Fibroblast of lung (primary cell): Measurements from ENCODE around the gene ZC3H10. TPM values are rescaled to one million over a fixed set of nuclear protein-coding genes. Genes with fewer than 3 reads are reported as not detected.

Source experiments
- DNase-seq, 2 donors: peaks; one replicate each; pipeline versions ENCODE4 v3.0.0 to v3.0.0-alpha.2; 2010; ENCODE audit warnings: low read depth in 2 of 2
- H2AFZ ChIP-seq: 2 replicates; pipeline ENCODE4 v1.5.1; 2012; ENCODE audit warnings: low read length, control low read depth, inconsistent platforms
- H3K27ac ChIP-seq: 2 replicates; pipeline ENCODE4 v1.5.1; 2011; ENCODE audit warnings: low read length, control low read depth; ENCODE audit not compliant: insufficient read depth
- H3K27me3 ChIP-seq: 2 replicates; pipeline ENCODE4 v1.5.1; 2011; ENCODE audit warnings: mild to moderate bottlenecking, low read length; ENCODE audit not compliant: control insufficient read depth, insufficient read depth
- H3K36me3 ChIP-seq: 2 replicates; pipeline ENCODE4 v1.5.1; 2011; ENCODE audit warnings: low read length; ENCODE audit not compliant: control insufficient read depth, insufficient read depth
- H3K4me1 ChIP-seq: 2 replicates; pipeline ENCODE4 v1.5.1; 2011; ENCODE audit warnings: low read length; ENCODE audit not compliant: control insufficient read depth, insufficient read depth; ENCODE audit errors: extremely low read depth
- H3K4me2 ChIP-seq: 2 replicates; pipeline ENCODE4 v1.5.1; 2011; ENCODE audit warnings: low read length, control low read depth; ENCODE audit not compliant: insufficient read depth; ENCODE audit errors: extremely low read depth
- H3K4me3 ChIP-seq, 4 experiments: fragments of 200-600 bp in 1 of 4; sonication (generic) in 1 of 4; replicated peaks in 1 of 4; 2 replicates each; pipeline ENCODE4 v1.5.1; 2011 to 2016; ENCODE audit warnings: low read length in 4 of 4, low read depth in 3 of 4, mild to moderate bottlenecking in 3 of 4, control low read depth in 2 of 4, inconsistent platforms in 1 of 4, mixed read lengths in 1 of 4; ENCODE audit not compliant: insufficient read depth in 1 of 4; ENCODE audit errors: control extremely low read depth in 1 of 4
- H3K79me2 ChIP-seq: 2 replicates; pipeline ENCODE4 v1.5.1; 2012; ENCODE audit warnings: mild to moderate bottlenecking, low read length, inconsistent platforms; ENCODE audit not compliant: control insufficient read depth, insufficient read depth
- H3K9ac ChIP-seq: 2 replicates; pipeline ENCODE4 v1.5.1; 2011; ENCODE audit warnings: mild to moderate bottlenecking, low read length, control low read depth; ENCODE audit not compliant: insufficient read depth
- H3K9me3 ChIP-seq: 2 replicates; pipeline ENCODE4 v1.5.1; 2012; ENCODE audit warnings: low read depth, low read length; ENCODE audit not compliant: control insufficient read depth, insufficient read depth
- H4K20me1 ChIP-seq: 2 replicates; pipeline ENCODE4 v1.5.1; 2011; ENCODE audit warnings: low read length; ENCODE audit not compliant: control insufficient read depth, insufficient read depth; ENCODE audit errors: extremely low read depth
- EZH2 ChIP-seq: IDR thresholded peaks from 2 replicates; pipeline ENCODE4 v1.5.1; 2012; ENCODE audit warnings: low read length, control low read depth, mild to moderate bottlenecking; ENCODE audit errors: missing control alignments
- polyA plus RNA-seq, 2 donors: library from polyadenylated mRNA; depleted of rRNA in 1 of 2; stranded (reverse) in 1 of 2; unstranded in 1 of 2; fragments of >200 nt; gene quantifications; 2 replicates each; pipeline ENCODE4 v1.2.1, GENCODE V29; 2011 to 2012; ENCODE audit warnings: missing spikeins in 1 of 2
- total RNA-seq: library from RNA; depleted of rRNA; stranded (reverse); fragments of >200 nt; gene quantifications from 2 replicates; pipeline ENCODE4 v1.2.1, GENCODE V29; 2014
- TF ChIP-seq, protein P1 (sequence below), 2 donors: IDR thresholded peaks in 1 of 2; conservative IDR thresholded peaks in 1 of 2; 1 replicate in 1 of 2; 2 replicates in 1 of 2; pipeline ENCODE4 v1.5.1; 2011 to 2012; ENCODE audit warnings: low read length in 2 of 2, control low read depth in 1 of 2, inconsistent platforms in 1 of 2, low read depth in 1 of 2, mild to moderate bottlenecking in 1 of 2

Gene ZC3H10
- total and polyA plus RNA-seq, 2 donors (not counting 1 experiment from before 2014, with no cell fraction given): 1.9 to 5.6 TPM

DNA sequence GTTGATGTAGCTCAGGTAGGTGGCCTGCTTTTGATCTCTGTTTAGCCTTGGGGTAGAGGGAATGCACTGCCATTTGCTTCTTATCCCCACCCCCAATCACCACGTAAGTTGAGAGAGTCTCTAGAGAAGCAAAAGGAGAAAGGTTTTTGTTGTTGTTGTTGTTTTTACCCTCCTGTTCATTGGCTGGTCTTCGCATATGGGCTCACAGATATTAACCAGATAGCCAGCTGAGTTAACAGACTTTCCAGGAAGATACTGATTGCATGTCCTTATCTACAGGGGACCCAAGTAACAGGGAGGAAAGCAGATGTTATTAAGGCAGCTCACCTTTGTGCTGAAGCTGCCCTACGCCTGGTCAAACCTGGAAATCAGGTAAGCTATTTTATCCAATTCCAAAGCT, 10.8 kb upstream of the ZC3H10 start:
- H3K27me3 ChIP-seq: no peaks in the 10 kb centered on the region
- DNase-seq: no peak
- H3K4me1 ChIP-seq: peaks cover 5% of the 10 kb centered on the region
- peaks cover 31% of the 10 kb centered on the region for H3K79me2 ChIP-seq
- peaks cover 17% of the 10 kb centered on the region for H3K36me3 ChIP-seq
- H3K9ac ChIP-seq: no peak overlapping the region
- no peak overlapping the region for H2AFZ ChIP-seq
- TF ChIP-seq, protein P1, sequence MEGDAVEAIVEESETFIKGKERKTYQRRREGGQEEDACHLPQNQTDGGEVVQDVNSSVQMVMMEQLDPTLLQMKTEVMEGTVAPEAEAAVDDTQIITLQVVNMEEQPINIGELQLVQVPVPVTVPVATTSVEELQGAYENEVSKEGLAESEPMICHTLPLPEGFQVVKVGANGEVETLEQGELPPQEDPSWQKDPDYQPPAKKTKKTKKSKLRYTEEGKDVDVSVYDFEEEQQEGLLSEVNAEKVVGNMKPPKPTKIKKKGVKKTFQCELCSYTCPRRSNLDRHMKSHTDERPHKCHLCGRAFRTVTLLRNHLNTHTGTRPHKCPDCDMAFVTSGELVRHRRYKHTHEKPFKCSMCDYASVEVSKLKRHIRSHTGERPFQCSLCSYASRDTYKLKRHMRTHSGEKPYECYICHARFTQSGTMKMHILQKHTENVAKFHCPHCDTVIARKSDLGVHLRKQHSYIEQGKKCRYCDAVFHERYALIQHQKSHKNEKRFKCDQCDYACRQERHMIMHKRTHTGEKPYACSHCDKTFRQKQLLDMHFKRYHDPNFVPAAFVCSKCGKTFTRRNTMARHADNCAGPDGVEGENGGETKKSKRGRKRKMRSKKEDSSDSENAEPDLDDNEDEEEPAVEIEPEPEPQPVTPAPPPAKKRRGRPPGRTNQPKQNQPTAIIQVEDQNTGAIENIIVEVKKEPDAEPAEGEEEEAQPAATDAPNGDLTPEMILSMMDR (conservative IDR thresholded peaks at IDR 0.05 in 1 of 2, IDR thresholded peaks at IDR 0.05 in 1 of 2; ENCODE audit: low read depth in 1 of 2, low read length in 2 of 2): no peak
- no peak for TF ChIP-seq EZH2
- H3K27ac ChIP-seq: no peak overlapping the region
- H3K9me3 ChIP-seq: no peaks in the 10 kb centered on the region
- no peaks in the 10 kb centered on the region for H4K20me1 ChIP-seq
- H3K4me2 ChIP-seq: no peak overlapping the region
- no peak overlapping the region for H3K4me3 ChIP-seq

DNA sequence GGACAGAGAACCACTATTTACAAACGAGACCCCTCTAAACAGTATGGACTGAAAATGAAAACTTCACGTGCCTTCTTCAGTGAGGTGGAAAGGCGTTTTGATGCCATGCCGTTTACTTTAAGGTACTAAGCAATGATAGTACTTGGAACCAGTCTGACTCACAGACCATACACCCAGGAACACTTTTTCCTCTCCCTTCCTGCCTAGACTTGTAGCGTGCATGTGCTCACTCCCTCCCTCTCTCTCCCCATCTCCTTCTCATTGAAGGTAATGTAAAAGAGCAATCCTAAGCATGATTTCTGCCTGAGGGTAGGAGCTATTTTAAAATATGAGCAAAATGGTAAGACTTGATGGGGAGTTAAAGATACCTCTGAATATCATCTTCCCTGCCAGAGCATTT, 7.5 kb upstream of the ZC3H10 start:
- Histone ChIP-seq H3K36me3 (peaks cover 17% of the 10 kb centered on the region), H2AFZ (no peak overlapping the region), H3K4me3 (no peak overlapping the region)

DNA sequence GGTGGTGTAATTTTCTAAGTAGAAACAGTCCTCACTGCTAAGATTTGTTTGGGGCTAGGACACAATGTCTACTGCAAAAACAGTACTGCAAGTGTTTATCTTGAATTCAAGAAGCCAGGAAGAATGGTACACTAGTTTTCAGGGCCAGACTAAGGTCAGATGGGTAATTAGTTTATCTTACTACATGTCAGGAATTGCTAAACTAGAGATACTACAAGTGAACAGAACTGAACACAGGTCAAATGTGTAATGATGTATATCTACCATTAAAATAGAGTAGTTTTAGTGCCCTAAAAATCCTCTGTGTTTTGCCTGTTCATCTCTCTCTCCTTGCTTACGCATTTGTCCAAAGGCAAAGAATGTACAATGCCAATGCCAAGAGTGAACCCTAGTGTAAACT, 4.0 kb upstream of the ZC3H10 start:
- no peak overlapping the region for H3K4me3 ChIP-seq
- no peak overlapping the region for H3K9ac ChIP-seq
- peaks cover 10% of the 10 kb centered on the region for H3K36me3 ChIP-seq
- no peak overlapping the region for H2AFZ ChIP-seq
- no peak overlapping the region for H3K4me2 ChIP-seq
- no peaks in the 10 kb centered on the region for H3K9me3 ChIP-seq
- H3K79me2 ChIP-seq: peaks cover 12% of the 10 kb centered on the region
- no peak overlapping the region for H3K27ac ChIP-seq
- TF ChIP-seq EZH2: no peak
- TF ChIP-seq, protein P1 (conservative IDR thresholded peaks at IDR 0.05 in 1 of 2, IDR thresholded peaks at IDR 0.05 in 1 of 2; ENCODE audit: low read depth in 1 of 2, low read length in 2 of 2): no peak
- H4K20me1 ChIP-seq: no peaks in the 10 kb centered on the region
- H3K27me3 ChIP-seq: no peaks in the 10 kb centered on the region
- no peak for DNase-seq
- peaks cover 5% of the 10 kb centered on the region for H3K4me1 ChIP-seq

More for the DNA sequence above, 7.5 kb upstream of the ZC3H10 start:
- peaks cover 19% of the 10 kb centered on the region for H3K79me2 ChIP-seq
- no peaks in the 10 kb centered on the region for H3K27me3 ChIP-seq
- no peak overlapping the region for H3K9ac ChIP-seq
- no peak overlapping the region for H3K27ac ChIP-seq
- TF ChIP-seq, protein P1 (conservative IDR thresholded peaks at IDR 0.05 in 1 of 2, IDR thresholded peaks at IDR 0.05 in 1 of 2; ENCODE audit: low read depth in 1 of 2, low read length in 2 of 2): no peak
- TF ChIP-seq EZH2: no peak
- H3K4me1 ChIP-seq: peaks cover 5% of the 10 kb centered on the region
- no peaks in the 10 kb centered on the region for H4K20me1 ChIP-seq
- DNase-seq: no peak
- no peaks in the 10 kb centered on the region for H3K9me3 ChIP-seq
- H3K4me2 ChIP-seq: no peak overlapping the region
